ENCODE measurements around the gene MMS22L. TPM values are rescaled to one million over a fixed set of nuclear protein-coding genes. Genes with fewer than 3 reads are reported as not detected.

MMS22L gene
- total RNA-seq, 4 donors from 2014 or later: 8.6 to 13.5 (median 10.9) TPM

DNA sequence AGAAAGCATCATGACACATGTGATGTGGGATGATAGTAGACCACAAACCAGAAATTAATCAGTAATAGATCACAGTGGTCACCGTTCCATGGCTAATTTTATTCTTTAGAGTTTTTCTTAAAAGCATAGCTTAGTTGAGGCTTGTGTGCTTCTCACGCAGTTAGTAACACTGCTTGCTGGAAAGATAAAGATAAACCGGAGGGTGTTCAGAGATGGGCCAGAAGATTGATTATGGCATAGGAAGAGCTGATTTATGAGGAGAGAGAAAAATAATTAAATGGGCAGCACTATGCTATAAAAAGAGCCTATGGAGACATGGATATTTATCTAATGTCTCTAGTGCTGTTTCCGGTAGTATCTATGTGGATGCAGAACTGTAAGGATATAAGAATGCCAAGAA is 173.6 kb downstream of the MMS22L start:
- DNase-seq: no peak
- H3K36me3 ChIP-seq: no peaks in the 10 kb centered on the region
- TF ChIP-seq POLR2A (IDR thresholded peaks at IDR 0.05): no peak
- TF ChIP-seq, protein P1, sequence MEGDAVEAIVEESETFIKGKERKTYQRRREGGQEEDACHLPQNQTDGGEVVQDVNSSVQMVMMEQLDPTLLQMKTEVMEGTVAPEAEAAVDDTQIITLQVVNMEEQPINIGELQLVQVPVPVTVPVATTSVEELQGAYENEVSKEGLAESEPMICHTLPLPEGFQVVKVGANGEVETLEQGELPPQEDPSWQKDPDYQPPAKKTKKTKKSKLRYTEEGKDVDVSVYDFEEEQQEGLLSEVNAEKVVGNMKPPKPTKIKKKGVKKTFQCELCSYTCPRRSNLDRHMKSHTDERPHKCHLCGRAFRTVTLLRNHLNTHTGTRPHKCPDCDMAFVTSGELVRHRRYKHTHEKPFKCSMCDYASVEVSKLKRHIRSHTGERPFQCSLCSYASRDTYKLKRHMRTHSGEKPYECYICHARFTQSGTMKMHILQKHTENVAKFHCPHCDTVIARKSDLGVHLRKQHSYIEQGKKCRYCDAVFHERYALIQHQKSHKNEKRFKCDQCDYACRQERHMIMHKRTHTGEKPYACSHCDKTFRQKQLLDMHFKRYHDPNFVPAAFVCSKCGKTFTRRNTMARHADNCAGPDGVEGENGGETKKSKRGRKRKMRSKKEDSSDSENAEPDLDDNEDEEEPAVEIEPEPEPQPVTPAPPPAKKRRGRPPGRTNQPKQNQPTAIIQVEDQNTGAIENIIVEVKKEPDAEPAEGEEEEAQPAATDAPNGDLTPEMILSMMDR (IDR thresholded peaks at IDR 0.05): no peak
- no peaks in the 10 kb centered on the region for H3K27me3 ChIP-seq
- H3K9me3 ChIP-seq: no peaks in the 10 kb centered on the region
- H3K4me1 ChIP-seq: no peaks in the 10 kb centered on the region
- H3K4me3 ChIP-seq (replicated peaks in 1 of 3): no peak overlapping the region
- WGBS, 2 donors: 87 to 88% methylated on average over 4 of the region's 4 CpGs
- intact Hi-C loops (cut with DNase I): no loop called here
- no peak overlapping the region for H3K27ac ChIP-seq

DNA sequence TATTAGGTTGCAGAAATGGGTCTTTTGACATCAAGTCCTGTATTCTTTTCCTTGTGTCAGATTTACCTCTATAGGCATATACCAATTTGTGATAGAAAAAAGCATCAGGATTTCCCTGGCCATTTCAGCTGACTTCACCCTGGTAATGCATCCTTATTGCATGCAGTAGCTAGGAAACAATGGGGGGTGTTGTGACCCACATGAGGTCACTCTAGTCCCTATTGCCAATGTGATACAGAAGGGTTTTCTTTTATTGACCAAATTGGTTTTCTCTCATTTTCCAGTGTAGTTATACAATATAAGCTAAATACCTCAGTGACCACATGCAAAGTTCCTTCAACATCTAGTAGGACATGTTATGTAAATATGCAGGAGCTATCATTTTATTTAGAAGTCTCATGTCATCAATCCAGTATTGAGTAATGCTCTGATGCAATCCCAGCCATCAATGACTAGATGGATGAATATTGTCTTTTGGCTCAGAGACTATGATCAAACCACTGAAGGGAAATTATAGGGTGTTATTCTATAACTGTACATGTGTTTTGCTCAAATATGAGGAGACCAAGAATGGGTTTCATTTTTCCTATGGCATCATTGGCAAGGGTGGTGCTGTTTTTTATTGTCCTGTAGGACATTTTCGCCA is 180.7 kb downstream of the MMS22L start:
- intact Hi-C loops (cut with DNase I): no loop called here
- TF ChIP-seq, protein P1 (IDR thresholded peaks at IDR 0.05): no peak
- TF ChIP-seq POLR2A (IDR thresholded peaks at IDR 0.05): no peak
- no peaks in the 10 kb centered on the region for H3K27me3 ChIP-seq
- WGBS, 2 donors: 97 to 100% methylated on average over 1 of the region's 1 CpG
- H3K27ac ChIP-seq: no peak overlapping the region
- H3K9me3 ChIP-seq: no peaks in the 10 kb centered on the region
- no peak for DNase-seq
- no peak overlapping the region for H3K4me3 ChIP-seq (replicated peaks in 1 of 3)
- no peaks in the 10 kb centered on the region for H3K36me3 ChIP-seq
- no peaks in the 10 kb centered on the region for H3K4me1 ChIP-seq

DNA sequence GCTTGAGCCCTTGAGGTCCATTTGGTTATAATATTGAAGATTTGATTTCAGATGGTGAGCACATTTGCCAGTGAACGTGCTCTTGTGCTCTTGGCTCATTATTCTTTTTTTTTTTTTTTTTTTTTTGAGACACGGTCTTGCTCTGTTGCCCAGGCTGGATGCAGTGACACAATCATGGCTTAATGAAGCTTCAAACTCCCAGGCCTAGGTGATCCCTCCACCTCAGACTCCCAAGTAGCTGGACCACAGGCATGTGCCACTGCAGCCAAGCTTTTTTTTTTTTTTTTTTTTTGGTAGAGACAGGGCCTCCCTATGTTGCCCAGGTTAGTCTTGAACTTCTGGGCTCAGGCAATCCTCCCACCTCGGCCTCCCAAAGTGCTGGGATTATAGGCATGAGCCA is 182.3 kb downstream of the MMS22L start:
- no peak overlapping the region for H3K4me3 ChIP-seq (replicated peaks in 1 of 3)
- no peaks in the 10 kb centered on the region for H3K4me1 ChIP-seq
- no peak for DNase-seq
- H3K27me3 ChIP-seq: no peaks in the 10 kb centered on the region
- H3K9me3 ChIP-seq: no peaks in the 10 kb centered on the region
- H3K36me3 ChIP-seq: no peaks in the 10 kb centered on the region
- intact Hi-C loops (cut with DNase I): no loop called here
- WGBS, 2 donors: 67 to 86% methylated on average over 3 of the region's 3 CpGs
- H3K27ac ChIP-seq: no peak overlapping the region
- TF ChIP-seq, protein P1 (IDR thresholded peaks at IDR 0.05): no peak
- no peak for TF ChIP-seq POLR2A (IDR thresholded peaks at IDR 0.05)

DNA sequence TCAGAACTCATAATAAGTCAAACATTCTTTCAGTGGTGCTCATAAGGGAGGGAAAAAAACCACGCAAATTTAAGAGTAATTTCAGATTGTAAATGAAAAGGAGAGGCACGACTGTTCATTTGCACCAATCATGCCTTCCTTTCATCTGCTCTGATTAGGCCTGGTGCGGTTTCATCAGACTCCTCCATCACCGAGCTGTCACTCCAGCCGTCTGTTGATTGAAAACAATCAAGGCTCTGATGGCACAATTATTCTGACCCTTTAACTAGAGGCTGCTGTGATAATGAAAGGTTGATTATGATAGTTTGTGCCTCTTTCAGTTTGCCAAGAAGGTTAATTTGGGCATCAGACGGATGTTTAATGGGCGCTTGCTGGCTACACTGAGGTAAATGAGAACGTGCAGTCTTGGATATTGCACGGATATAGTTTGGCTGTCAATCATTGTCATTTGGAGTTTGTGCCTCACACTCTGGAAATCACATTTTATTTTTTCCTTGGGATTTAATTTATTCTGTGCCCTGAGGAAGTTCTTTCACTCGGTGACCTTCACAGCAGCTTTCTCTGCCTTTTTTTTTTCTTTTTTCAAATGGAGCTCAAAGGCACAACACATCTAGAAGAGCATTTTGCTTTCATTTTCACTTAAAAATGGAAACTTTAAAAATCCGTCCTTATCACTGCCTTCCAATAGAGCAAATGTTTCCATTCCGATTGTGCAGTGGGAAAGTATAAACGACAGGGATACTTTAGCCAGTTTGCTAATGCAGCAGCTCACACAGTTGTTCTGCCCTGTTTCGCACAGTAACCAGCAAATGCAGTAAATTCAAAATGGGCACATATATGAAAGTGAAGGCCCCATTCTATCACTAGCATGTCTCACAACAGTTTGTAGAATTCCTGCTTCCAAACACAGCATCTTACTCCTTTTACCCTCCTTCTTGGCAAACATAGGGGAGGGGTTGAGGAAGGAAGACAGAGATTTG is 185.7 kb downstream of the MMS22L start:
- Histone ChIP-seq H3K27ac (no peak overlapping the region), H3K4me1 (no peaks in the 10 kb centered on the region), H3K36me3 (no peaks in the 10 kb centered on the region), H3K27me3 (no peaks in the 10 kb centered on the region), H3K9me3 (no peaks in the 10 kb centered on the region), H3K4me3 (replicated peaks in 1 of 3) (no peak overlapping the region)
- no peak for DNase-seq
- 83 to 84% methylated on average over 14 of the region's 14 CpGs for WGBS, 2 donors
- intact Hi-C loops (cut with DNase I): no loop called here
- no peak for TF ChIP-seq POLR2A (IDR thresholded peaks at IDR 0.05)
- TF ChIP-seq, protein P1 (IDR thresholded peaks at IDR 0.05): no peak

Data from thyroid gland (tissue), 4 donors.